ENCODE data around the gene C3orf49.

Gene C3orf49

GRCh38 chr3:63800097-63800496 lies 19.0 kb upstream of the C3orf49 start:
- DNase-seq (ENCODE audit: low spot score) = no peak
- TF ChIP-seq CTCF (IDR thresholded peaks at IDR 0.05; ENCODE audit: extremely low read depth, missing control alignments) = no peak

GRCh38 chr3:63803911-63804310 lies 15.2 kb upstream of the C3orf49 start:
- no peak for TF ChIP-seq CTCF (IDR thresholded peaks at IDR 0.05; ENCODE audit: extremely low read depth, missing control alignments)
- DNase-seq (ENCODE audit: low spot score) = no peak

- no peak for TF ChIP-seq CTCF (IDR thresholded peaks at IDR 0.05; ENCODE audit: extremely low read depth, missing control alignments)
- no peak for DNase-seq (ENCODE audit: low spot score)
These were observed 11.0 kb upstream of the C3orf49 start for GRCh38 chr3:63807961-63808565.

DNA sequence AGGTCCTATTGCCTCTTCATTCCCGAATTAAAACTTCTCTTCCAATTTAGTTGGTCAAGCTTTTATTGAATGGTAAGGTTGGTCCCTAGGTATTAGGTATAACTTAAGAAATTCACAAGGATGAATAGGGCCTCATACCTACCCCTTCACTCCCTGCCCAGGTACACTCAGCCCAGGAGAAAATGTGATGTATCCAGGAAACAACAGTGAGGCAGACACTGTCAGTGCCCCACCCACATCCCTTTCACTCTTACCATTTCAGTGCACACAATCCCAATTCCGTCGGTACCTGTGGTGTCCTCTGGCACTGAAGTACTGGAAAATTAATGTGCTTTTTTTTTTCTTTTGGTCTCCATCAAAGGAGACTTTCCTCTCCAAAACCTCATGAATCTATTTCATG lies 10.5 kb upstream of the C3orf49 start:
- TF ChIP-seq CTCF (IDR thresholded peaks at IDR 0.05; ENCODE audit: extremely low read depth, missing control alignments) = no peak

DNA sequence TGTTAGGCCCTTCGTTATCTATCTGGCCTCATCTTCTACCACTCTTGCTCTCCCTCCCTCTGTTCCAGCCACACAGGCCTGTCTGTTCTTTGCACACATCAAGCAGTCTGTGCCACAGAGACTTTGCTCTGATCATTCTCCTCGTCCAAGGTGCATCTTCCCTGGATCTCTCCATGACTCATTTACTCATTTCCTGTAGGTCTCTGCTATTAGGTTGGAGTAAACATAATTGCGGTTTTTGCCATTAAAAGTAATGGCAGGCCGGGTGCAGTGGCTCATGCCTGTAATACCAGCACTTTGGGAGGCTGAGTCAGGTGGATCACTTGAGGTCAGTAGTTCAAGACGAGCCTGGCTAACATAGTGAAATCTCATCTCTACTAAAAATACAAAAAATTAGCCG lies 9.5 kb upstream of the C3orf49 start:
- no peak for TF ChIP-seq CTCF (IDR thresholded peaks at IDR 0.05; ENCODE audit: extremely low read depth, missing control alignments)
- no peak for DNase-seq (ENCODE audit: low spot score)

More for the DNA sequence above, 10.5 kb upstream of the C3orf49 start:
- DNase-seq (ENCODE audit: low spot score) = no peak

DNA sequence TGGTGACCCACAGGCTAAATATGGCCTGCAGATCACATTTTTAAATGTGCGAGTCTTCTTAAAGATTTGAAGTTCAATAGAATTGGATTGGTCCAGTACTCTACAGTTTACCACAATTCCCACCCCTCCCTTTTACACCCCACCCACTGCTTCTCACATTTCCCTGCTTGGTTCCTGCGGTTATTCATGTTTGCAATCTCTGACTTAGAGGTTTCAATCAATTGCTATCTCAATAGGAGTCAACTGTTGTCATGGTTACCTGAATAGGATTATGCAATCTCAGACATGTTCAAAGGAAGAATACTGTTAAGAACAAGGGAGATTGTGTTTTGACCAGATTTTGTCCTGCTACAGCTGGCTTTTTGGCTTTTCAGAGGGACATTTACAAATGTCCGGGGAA lies 4.9 kb upstream of the C3orf49 start:
- no peak for TF ChIP-seq CTCF (IDR thresholded peaks at IDR 0.05; ENCODE audit: extremely low read depth, missing control alignments)
- no peak for DNase-seq (ENCODE audit: low spot score)

GRCh38 chr3:63817225-63817624 lies 1.9 kb upstream of the C3orf49 start:
- no peak for DNase-seq (ENCODE audit: low spot score)
- no peak for TF ChIP-seq CTCF (IDR thresholded peaks at IDR 0.05; ENCODE audit: extremely low read depth, missing control alignments)
